SW 1271 (cell line): ENCODE measurements around the gene HOXB13.
"Not testable (repeated sequence)": the region's sequence is repeated elsewhere in the genome, so short reads cannot be mapped to it uniquely, and the experiment has no call there.

Experiments
- DNase-seq, 2 experiments: peaks; one replicate each; lab custom pipeline; 2025; lab: John Stamatoyannopoulos, UW

HOXB13 gene

DNA sequence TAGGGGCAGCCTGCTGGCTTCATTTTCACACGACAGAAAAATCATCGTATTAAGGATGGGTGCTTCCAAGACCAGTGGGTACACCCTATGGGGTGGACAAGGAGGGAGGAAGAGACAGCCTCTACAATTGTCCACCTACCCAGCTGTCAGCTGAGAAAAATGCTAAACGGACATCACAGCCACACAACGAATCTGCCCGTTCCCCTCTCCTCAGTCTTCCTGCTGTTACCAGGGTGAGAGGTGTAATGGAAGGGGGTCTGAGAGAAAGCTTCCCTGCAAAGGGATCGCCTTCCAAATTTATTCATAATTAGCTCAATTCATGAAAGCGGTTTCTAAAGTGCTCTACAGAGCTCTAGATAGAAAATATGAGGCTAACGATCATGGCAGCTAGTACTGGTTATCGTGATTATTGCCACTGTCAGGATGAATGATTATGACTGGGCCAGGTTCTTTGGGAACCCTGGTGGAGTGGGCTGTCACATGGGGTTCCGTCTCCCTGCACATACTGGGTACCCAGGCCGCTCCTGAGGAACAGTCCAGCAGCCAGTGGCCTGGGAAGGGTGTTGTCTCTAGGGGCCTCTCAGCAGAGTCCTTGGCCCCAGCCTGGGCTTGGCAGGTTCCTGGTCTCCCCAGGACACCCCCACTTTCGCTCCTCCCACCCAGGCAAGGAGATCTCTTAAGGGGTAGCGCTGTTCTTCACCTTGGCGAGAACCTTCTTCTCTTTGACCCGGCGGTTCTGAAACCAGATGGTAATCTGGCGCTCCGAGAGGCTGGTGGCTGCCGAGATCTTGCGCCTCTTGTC, 2.2 kb downstream of the HOXB13 start:
- no peak for DNase-seq

- no peak for DNase-seq
Measured at GRCh38 chr17:48725288-48726064, 3.1 kb downstream of the HOXB13 start.

- DNase-seq: no peak
Measured at GRCh38 chr17:48725004-48725287, 3.6 kb downstream of the HOXB13 start.

DNA sequence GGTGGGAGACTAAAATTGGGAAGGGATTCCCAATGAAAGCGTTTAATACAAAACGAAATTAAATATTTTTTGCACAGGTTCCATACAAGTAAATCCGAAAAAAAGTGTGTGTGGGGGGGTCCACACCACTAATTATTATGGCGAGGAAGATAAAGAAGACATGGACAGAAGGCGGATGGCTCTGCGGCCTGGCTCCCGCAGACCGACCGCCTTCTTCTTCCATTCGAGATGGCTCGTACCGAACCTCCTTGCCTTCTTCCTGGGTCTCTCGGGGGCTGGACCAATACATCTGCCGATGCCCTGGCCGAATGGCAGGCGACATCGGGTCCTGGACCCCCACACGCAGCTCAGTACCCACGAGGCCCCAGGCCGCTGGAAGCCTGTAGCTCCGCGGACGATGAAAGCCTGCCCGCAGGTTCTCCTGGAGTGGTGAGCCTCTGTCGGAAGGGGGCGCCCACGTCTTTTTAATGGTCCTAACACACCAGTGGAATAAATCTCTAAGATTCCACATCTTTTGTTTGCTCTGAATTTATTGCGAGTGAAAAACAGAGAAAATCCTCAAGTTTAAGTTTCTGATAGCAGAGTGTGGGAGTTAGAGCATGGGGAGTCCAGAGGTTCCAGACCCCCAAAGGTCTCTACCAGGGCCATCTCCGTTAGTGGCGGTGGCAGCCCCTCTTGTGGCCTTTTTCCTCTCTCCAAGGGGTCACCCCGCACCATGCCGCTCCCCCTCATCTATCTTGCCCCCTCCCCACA, 4.1 kb downstream of the HOXB13 start:
- DNase-seq: peak in 1 of 2 experiments; percentile 49

GRCh38 chr17:48723423-48724250, 4.9 kb downstream of the HOXB13 start:
- no peak for DNase-seq

DNA sequence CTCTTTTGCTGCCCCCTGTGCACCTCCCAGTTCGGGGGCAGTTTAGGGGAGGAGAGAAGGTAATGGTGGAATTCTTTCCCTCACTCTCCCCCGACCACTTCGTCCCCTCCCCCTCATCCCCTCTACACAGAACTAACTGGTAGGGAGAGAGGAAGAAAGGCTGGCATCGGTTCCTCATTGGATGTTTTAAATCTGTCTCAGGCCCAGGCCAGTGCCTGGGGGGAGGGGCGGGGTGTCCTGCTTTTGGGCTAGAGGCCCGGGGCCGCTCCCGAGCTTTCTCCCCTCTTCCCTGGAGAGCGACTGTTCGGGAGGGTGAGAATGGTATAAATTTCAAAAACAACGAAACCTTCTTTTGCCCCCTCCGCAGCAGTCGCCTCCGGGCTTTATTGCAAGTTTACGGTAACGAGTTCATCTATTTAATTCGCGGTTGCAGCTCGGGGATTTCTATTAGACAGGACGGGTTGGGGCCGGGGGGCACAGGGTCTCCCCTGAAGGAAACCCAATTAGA, 5.6 kb downstream of the HOXB13 start, which contains the start of gene PRAC2:
PRAC2 (plus strand) TSS at position 271 of the 508 bp plus-strand sequence. CDS start 1,226 bp downstream, outside the sequence.
- no peak for DNase-seq

DNA sequence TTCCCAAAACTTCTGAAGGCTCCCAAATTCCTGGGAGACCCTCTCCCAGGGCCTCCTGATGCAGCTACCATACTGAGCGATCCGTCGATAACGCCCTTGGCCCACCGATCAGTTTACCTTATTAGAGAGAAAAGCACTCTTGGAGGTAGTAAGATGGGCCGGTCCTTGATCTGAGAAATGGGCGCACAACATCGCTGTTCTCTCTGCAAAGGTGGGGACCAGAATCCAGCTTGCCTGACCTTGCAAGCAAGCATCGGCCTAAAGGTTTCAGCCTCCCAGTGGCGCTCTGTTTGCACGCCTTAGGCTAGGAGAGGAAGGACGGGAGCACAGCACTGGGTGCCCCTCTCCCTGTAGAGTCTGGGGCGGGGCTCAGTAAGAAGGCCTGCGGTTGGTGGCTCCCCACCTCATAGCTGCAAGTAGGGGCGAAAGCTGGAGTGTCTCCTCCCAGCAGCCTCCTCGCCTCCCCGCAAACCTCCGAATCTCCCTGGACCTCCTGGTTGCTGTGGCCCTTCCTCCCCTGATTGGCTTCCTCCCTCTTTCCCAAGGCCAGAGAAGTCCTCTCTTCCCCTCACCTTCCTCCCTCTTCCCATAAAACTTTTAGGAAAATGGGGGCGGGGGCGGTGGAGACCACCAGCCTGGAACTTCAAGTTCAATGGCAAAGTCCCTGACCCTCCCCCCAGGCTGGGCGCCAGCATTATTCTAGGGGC, 6.2 kb downstream of the HOXB13 start, which contains the start of gene PRAC1:
PRAC1 (minus strand) TSS at position 318 of the 707 bp plus-strand sequence; CDS start at position 192, 126 bp downstream.
- DNase-seq: no peak

DNA sequence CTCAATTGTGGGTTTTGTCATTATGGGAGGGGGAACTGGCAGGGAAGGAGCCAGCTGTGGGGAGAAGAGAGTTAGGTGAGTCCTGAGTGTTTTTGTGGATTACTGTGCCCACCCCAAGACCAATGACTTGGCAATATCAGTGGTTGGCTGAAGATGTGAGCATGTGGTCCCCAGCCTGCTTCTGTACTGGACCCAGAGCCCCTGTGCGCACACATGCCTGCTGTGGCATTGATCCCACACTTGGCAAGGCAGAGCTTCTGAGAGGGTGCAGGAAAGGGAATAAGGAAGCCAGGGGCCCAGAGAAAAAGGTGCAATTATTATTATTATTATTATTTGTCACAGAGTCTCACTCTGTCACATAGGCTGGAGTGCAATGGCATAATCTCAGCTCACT, 7.5 kb downstream of the HOXB13 start:
- DNase-seq: no peak

- no peak for DNase-seq
Measured at GRCh38 chr17:48720266-48721008, 8.1 kb downstream of the HOXB13 start.

- DNase-seq: no peak
Measured at GRCh38 chr17:48719642-48720265, 8.8 kb downstream of the HOXB13 start.

- no peak for DNase-seq
Measured at GRCh38 chr17:48718761-48719641, 9.5 kb downstream of the HOXB13 start.

DNA sequence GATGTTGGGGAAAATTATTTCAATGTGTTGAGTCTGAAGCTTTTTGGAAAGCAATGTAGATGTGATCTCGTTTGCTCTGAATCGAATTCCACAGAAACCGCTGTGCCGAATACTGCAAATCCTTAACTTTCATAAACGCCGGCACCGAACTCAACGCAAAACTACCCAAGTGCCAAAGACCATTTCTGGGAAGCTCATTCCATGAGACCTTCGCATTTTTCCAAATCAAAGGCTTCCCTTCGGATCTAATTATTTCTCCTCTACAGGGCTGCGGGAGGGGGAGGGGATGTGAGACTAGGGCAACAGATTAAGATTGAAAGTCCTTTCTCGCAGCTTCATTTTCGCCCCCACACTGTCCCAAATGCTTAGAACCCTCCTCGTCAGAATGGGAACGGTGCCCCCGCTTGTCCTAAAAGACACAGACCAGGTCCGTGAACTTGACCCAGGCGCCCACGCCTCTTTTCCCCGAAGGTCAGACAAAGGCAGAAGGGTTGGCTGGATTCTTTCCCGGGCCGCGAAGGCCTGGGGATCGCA, 10.3 kb downstream of the HOXB13 start:
- no peak for DNase-seq

DNA sequence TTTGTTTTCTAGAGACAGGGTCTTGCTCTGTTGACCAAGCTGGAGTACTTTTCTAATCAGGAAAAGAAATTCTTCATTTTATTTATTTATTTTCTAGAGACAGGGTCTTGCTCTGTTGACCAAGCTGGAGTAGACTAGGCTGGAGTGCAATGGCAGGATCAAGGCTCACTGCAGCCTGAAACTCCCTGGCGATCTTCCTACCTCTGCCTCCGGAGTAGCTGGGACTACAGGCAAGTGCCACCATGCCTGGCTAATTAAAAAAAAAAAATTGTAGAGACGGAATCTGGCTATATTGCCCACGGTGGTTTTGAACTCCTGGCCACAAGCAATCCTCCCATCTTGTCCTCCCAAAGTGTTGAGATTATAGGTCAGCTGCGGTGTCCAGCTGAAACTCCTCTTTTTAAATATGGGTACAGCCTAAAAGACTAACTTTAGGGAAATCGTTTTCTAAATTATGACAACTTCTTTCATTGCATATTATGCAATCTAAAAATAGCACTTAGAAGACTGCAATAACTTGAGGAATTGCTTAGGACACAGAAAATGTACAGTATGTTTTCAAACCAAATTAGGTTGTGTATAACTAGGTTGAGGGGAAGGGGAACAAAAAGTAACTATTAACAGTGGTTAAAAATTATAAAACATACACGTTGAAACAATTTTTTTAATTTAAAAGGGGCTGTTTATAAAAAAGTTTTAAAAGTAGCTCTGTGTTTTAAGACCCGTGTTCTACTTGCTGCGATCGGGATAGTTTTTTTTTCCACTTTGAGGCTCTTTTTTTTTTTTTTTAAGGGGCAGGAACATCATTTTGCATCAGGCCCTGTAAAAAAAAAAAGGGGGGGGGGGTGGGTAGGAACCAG, 11.0 kb downstream of the HOXB13 start:
- no peak for DNase-seq

DNA sequence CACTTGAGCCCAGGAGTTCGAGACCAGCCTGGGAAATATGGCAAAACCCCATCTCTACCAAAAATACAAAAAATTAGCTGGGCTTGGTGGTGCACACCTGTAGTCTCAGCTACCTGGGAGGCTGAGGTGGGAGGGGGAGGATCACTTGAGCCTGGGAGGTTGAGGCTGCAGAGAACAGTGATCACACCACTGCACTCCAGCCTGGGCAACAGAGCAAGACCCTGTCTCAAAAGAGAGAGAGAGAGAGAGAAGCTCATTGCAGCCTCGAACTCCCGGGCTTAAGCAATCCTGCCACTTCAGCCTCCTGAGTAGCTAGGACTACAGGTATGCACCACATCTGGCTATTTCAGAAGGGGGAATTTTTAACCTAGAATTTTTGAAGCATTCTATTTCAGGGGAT, 12.0 kb downstream of the HOXB13 start:
- DNase-seq: not testable (repeated sequence)

DNA sequence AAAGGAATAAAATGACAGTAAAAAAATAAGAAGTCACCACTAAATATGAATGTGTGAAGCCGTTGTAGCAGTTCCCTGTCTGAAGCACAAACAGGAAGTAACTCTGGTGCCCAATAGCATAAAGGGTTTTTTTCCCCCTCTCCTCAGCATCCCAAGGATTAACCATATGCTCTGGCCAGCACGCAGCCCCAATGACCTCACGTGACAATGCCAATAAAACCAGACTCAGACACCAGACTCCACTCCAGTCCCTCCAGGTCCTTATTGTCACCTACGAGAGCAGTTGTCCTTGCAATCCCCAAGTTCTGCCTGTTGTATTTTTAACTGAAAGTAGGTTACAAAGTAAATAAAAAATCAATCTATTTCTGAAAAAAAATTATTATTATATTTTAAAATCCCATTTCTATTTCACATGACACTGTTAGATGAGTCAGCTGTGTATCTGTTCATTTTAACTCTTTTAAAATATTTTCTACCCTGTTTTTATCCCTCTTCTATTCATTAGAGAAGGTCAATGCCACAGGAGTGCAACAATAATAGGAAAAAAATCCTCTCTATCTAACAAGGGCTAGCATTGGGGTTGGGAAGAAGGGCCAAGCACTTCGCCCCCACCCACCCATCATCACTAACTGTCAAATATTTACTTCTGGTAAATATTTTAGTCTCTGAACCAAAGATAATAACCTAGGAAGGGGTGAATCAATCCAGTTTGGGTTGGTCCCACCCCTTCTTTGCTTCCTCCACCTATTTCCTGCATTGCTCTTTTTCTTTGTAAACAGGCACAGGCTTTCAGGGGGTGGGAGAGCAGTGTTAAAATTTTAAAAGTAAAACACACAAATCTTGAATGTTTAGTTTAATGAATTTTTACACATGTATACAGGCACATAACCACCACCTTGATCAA, 12.8 kb downstream of the HOXB13 start:
- DNase-seq: no peak

- no peak for DNase-seq
Measured at GRCh38 chr17:48711128-48711527, 17.4 kb downstream of the HOXB13 start.
